Measurements from ENCODE around the gene HECW1.
A peak's percentile ranks its signal among the peaks of the same experiment; 100 is the strongest.
"Not testable (repeated sequence)": the region's sequence is repeated elsewhere in the genome, so short reads cannot be mapped to it uniquely, and the experiment has no call there.

Gene HECW1

GRCh38 chr7:43112459-43112940 lies at the start of gene HECW1:
Gene HECW1, plus strand, starts transcription at chr7:43112647. Its CDS starts 131,259 bp downstream, at chr7:43243906.
- ChIA-PET CTCF (interaction anchor here (1.3 kb wide), 1 partner anchor 9 kb away, joined by 3 read pairs; no protein-coding TSS in a partner anchor), POLR2A (interaction anchor here (1.1 kb wide), 1 partner anchor 27 kb away, joined by 3 read pairs; no protein-coding TSS in a partner anchor)
- TF ChIP-seq CTCF (IDR thresholded peaks at IDR 0.05; ENCODE audit: insufficient read depth, low read length, missing control alignments) = no peak
- DNase-seq (ENCODE audit: low read depth, low spot score) = no peak
- H3K4me3 ChIP-seq (ENCODE audit: low read depth, low read length) = peak within 1 kb of the TSS; percentile 48

GRCh38 chr7:43071604-43072003 lies 40.8 kb upstream of the HECW1 start:
- ChIA-PET CTCF (interaction anchor here (0.7 to 3.2 kb wide), 8 partner anchors 8 to 190 kb away, joined by 3 to 15 read pairs (median 4); no protein-coding TSS in a partner anchor), POLR2A (no interaction called here)
- H3K4me3 ChIP-seq (ENCODE audit: low read depth, low read length) = no peak overlapping the region
- DNase-seq (ENCODE audit: low read depth, low spot score) = no peak
- no peak for TF ChIP-seq CTCF (IDR thresholded peaks at IDR 0.05; ENCODE audit: insufficient read depth, low read length, missing control alignments)

GRCh38 chr7:43072530-43072929 lies 39.9 kb upstream of the HECW1 start:
- DNase-seq (ENCODE audit: low read depth, low spot score) = no peak
- no peak overlapping the region for H3K4me3 ChIP-seq (ENCODE audit: low read depth, low read length)
- TF ChIP-seq CTCF (IDR thresholded peaks at IDR 0.05; ENCODE audit: insufficient read depth, low read length, missing control alignments) = no peak
- CTCF ChIA-PET = interaction anchor here (3.2 kb wide), 1 partner anchor 189 kb away, joined by 15 read pairs; no protein-coding TSS in a partner anchor
- POLR2A ChIA-PET = no interaction called here

- POLR2A ChIA-PET; H3K4me3 ChIP-seq (ENCODE audit: low read depth, low read length); CTCF ChIA-PET: not testable (repeated sequence)
Observed at GRCh38 chr7:43073811-43074210, 38.6 kb upstream of the HECW1 start.

GRCh38 chr7:43076189-43076605 lies 36.2 kb upstream of the HECW1 start:
- ChIA-PET CTCF (interaction anchor here (0.8 to 1.2 kb wide), 2 partner anchors 185 to 506 kb away, joined by 3 to 4 read pairs; no protein-coding TSS in a partner anchor), POLR2A (no interaction called here)
- no peak for TF ChIP-seq CTCF (IDR thresholded peaks at IDR 0.05; ENCODE audit: insufficient read depth, low read length, missing control alignments)
- no peak for DNase-seq (ENCODE audit: low read depth, low spot score)
- H3K4me3 ChIP-seq (ENCODE audit: low read depth, low read length) = no peak overlapping the region

More at GRCh38 chr7:43073811-43074210, 38.6 kb upstream of the HECW1 start:
- not testable (repeated sequence) for DNase-seq (ENCODE audit: low read depth, low spot score)

GRCh38 chr7:43076606-43077005 lies 35.8 kb upstream of the HECW1 start:
- POLR2A ChIA-PET = no interaction called here
- no peak for TF ChIP-seq CTCF (IDR thresholded peaks at IDR 0.05; ENCODE audit: insufficient read depth, low read length, missing control alignments)
- CTCF ChIA-PET = interaction anchor here (0.8 to 1.2 kb wide), 2 partner anchors 185 to 506 kb away, joined by 3 to 4 read pairs; no protein-coding TSS in a partner anchor
- no peak overlapping the region for H3K4me3 ChIP-seq (ENCODE audit: low read depth, low read length)
- no peak for DNase-seq (ENCODE audit: low read depth, low spot score)

- ChIA-PET CTCF (no interaction called here), POLR2A (no interaction called here)
- TF ChIP-seq CTCF (IDR thresholded peaks at IDR 0.05; ENCODE audit: insufficient read depth, low read length, missing control alignments) = no peak
- DNase-seq (ENCODE audit: low read depth, low spot score) = no peak
- H3K4me3 ChIP-seq (ENCODE audit: low read depth, low read length) = no peak overlapping the region
Observed at GRCh38 chr7:43077285-43077684, 35.2 kb upstream of the HECW1 start.
